Activated CD4-positive, alpha-beta T cell treated with anti-CD3 and anti-CD28 coated beads, Interleukin-2, amount 50 U/mL, for 24 hours (primary cell): Measurements from ENCODE around the gene GPBP1.
"Not testable (repeated sequence)": the region's sequence is repeated elsewhere in the genome, so short reads cannot be mapped to it uniquely, and the experiment has no call there.

Experiments
- DNase-seq, 2 donors: peaks; one replicate each; pipeline ENCODE4 v3.0.0-alpha.2; 2020; ENCODE audit warnings: low read depth in 1 of 2, low spot score in 1 of 2

GPBP1 gene, protein sequence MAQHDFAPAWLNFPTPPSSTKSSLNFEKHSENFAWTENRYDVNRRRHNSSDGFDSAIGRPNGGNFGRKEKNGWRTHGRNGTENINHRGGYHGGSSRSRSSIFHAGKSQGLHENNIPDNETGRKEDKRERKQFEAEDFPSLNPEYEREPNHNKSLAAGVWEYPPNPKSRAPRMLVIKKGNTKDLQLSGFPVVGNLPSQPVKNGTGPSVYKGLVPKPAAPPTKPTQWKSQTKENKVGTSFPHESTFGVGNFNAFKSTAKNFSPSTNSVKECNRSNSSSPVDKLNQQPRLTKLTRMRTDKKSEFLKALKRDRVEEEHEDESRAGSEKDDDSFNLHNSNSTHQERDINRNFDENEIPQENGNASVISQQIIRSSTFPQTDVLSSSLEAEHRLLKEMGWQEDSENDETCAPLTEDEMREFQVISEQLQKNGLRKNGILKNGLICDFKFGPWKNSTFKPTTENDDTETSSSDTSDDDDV

DNA sequence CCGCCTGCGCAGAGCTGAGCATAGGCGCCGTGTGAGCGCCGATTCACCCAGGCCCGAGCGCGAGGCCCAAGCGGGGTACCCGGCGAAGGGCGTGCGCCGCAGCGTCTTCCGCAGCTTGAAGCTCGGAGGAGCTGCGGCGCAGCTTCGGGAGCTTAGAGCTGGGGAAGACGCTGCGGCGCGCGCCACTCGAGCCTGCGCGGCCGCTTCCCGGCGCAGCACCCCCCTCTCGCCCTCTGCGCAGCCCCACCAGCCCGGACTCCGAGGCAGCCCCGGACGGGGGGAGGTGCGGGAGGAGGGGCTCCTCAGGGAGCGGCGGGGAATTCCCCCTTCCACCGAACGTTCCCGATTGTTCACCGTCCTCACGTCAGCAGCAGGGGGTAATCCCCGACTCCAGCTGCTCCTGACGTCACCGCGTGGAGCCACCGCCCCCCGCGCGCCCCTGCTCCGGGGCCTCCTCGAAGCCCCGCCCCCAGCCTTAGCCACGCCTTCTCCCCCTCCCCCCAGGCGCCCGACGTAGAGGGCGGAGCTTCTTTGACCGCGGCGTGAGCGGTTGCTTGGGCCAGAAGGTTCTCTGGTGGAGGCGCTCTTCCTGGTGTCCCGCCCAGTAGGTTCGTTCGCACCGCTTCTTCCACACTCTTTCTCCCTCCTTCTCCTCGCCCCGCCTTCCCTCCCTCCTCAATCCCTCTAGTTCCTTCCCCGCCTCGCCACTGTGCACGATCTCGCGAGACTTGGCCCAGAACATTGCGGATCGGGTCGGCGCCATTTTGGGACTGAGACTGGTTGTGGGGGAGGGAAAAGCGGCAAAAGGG lies at the start of gene GPBP1:
Gene GPBP1 (plus strand): TSS at position 741 of the 809 bp plus-strand sequence. CDS start 40,072 bp downstream, outside the sequence.
- peak; percentile 96 to 98 for DNase-seq

DNA sequence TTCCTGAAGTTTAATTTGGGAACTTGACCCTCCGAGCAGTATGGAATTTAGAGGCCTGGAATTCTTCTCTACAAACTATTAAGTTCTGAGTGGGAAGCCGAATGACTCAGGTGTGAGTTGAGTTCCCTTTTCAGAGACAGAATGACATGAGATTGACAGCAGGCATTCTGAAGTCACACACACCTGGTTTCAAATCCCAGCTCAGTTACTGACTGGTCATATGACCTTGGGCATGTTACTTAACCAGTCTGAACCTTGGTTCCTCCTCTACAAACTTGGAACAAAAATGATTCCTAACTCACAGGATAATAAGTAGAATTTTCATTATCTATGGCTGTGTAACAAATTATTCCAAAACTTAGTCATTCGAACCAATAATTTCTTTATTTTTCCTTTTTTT lies 45.5 kb upstream of the GPBP1 start:
- DNase-seq: no peak

DNA sequence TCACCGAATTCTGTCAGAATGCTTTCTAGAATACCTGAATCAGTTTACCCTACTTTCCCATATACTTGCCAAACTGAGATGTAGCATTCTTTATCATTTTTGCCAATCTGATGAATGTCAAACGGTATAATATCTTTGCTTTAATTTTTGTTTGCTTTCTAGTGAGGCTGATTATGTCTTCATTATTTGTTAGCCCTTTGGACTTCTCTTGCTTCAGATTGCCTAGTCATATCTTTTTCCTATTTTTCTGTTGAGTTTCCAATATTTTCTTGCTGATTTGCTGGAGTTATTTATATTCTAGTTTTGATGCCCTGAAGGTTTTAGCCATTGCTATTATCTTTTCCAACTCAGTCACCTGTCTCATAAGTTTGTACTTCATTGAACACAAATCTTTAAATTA lies 40.3 kb upstream of the GPBP1 start:
- DNase-seq: no peak

DNA sequence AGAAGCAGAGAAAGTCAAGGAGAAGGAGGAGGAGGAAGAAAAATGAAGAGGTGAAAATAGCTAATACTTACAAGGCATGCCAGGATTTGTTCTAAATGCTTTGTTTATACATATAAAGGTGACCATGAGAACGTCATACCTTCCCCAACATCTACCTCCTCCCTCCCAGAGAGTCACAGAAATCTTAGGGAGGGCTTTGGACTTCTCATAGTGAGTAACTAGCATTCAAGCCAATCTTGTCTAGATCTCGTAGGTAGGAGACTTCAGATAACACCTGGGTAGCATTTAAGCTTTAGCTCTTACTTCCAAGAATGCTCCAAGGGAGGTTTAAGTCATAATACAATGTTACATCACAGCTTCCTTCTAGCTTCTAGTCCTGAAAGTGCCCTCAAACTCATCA lies 36.5 kb upstream of the GPBP1 start:
- no peak for DNase-seq

DNA sequence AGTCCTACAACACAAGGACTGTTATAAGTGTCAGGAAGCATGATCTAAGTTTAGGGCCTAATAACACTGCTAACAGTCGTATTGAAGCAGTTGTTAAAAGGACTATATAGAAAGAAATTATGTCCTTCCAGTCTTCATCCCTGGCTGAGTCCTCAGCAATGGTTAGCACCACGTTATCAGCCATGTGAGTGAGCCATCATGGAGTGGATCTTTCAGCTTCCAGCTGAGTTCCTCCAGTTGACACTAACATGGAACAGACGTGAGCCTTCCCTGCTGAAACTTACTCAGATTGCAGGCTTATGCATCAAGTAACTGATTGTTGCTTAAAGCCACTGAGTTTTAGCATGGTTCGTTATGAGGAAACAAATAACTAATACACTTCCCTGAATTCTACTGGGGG lies 21.5 kb upstream of the GPBP1 start:
- no peak for DNase-seq

DNA sequence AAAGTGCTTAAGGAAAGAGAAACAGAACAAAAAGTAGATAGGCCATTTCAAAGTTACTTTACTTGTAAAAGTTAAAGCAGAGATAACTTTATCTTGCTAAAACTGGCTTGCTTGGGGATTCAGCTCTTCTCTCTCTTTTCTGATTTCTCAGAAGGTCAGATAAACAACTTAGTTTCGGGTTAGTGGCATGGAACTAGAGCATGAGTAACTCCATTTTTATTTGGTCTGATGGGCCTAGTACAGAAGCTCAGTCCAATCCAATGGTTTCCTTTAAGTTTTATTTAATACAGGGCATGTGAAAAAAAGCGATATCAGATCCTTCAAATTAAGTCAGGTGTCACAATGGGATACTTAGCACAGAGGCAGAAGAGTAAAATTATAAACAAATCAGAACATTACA lies 18.8 kb upstream of the GPBP1 start:
- DNase-seq: no peak

DNA sequence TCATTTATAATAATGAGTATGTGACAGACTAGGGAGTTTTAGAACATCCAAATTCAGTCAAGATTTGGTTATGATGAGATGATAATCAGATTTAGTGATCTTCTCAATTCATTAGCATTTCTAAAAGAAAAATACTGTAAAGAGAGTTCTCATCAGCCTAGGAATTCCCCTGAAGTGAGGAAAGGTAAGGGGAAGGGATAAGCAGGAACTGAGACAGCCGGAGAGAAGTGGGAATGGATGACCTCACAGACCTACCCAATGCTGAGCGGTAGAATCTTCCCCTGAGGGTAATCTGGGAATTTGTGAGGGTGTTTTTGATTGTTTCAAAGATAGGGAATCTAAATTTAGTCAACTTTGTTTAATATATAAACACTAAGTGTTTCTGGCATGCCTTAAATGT lies 16.7 kb upstream of the GPBP1 start:
- no peak for DNase-seq

DNA sequence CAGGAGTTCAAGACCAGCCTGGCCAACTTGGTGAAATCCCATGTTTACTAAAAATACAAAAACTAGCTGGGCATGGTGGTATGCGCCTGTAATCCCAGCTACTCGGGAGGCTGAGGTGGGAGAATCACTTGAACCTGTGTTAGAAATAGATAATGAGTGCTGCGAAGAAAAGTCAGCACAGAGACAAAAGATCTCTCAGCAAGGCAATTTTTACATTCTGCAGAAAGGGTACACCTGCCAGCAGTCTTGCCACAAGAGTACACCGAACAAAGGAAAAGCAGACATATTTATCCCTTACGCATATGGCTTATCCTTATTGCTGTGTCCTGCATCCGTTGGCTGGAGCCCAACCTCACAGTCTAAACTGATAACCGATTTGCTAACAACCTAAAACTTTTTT lies 16.2 kb upstream of the GPBP1 start:
- DNase-seq: no peak

DNA sequence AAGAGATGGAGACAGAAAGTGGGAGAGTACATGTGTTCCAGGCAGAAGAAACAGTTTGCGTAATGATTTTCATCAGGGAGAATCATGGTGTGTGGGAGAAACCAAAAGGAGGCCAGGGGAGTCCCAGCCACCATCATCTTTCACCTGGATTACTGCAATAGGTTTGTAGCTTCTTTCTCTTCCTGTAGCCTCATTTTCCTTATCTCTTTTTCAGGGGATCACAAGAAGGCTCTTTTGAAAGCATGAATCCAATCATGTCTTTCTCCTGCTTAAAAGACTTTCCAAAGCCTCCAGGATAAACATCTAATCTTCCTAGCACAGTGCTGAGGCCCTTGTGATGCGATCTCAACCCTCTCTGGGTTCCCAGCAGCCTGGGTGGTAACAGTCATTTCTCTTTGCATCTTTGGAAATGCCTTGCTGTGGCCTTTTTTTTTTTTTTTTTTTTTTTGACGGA lies 10.3 kb upstream of the GPBP1 start:
- no peak for DNase-seq

DNA sequence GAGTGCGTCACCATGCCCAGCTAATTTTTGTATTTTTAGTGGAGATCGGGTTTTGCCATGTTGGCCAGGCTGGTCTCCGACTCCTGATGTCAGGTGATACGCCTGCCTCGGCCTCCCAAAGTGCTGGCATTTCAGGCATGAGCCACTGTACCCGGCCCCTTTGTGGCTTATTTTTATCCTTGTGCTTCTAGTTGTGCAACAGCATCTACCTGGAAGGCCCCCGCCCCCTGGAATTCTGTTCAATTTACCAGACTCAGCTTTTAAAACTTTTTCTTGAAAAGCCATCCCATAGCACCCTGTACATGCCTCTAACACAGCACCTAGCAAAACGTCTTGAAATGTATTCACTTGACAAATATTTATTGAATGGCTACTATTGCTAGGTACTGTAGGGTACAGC lies 9.7 kb upstream of the GPBP1 start:
- no peak for DNase-seq

DNA sequence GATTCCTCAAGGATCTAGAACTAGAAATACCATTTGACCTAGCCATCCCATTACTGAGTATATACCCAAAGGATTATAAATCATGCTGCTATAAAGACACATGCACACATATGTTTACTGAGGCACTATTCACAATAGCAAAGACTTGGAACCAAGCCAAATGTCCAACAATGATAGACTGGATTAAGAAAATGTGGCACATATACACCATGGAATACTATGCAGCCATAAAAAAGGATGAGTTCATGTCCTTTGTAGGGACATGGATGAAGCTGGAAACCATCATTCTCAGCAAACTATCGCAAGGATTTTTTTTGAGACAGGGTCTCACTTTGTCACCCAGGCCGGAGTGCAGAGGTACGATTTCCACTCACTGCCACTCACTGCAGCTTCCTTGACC lies 8.7 kb upstream of the GPBP1 start:
- not testable (repeated sequence) for DNase-seq

DNA sequence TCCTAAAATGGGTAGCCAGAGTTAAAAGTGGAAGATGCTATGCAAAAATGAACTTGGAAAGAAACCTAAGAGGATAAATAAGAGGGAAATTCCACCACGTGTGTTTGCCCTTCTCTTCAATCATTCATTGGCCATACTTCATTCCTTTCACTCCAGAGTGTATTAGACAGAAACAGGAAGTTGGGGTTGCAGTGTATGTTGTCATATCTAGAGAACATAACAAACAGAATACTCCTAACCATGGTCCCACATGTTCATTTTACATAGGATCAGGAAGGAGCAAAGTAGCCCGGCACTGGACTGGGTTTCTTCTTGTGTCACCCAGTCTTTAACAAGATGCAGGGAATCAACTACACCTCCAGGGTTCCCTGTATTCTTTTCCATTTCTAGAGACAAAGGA lies 7.6 kb upstream of the GPBP1 start:
- no peak for DNase-seq

DNA sequence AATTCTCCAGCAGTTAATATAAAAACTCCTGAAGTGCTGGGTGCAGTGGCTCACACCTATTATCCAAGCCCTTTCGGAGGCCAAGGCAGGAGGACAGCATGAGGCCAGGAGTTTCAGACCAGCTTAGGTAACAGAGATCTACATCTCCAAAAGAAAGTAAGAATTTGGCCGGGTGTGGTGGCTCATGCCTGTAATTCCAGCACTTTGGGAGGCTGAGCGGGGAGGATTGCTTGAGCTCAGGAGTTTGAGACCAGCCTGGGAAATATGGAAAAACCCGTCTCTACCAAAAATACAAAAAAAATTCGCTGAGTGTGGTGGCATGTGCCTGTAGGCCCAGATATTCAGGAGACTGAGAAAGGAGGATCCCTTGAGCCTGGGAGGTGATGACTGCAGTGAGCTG lies 6.7 kb upstream of the GPBP1 start:
- no peak for DNase-seq

DNA sequence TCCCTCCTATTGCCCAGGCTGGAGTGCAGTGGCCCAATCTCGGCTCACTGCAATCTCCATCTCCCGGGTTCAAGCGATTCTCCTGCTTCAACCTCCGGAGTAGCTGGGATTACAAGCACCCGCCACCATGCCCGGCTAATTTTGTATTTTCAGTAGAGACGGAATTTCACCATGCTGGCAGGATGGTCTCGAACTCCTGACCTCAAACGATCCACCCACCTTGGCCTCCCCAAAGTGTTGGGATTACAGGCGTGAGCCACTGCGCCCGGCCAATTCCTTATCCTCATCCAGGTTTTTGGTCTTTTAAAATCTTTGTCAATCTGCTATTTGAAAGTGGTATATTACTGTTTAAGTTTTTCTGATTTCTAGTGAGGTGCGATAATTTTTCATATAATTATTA lies 3.7 kb upstream of the GPBP1 start:
- not testable (repeated sequence) for DNase-seq

DNA sequence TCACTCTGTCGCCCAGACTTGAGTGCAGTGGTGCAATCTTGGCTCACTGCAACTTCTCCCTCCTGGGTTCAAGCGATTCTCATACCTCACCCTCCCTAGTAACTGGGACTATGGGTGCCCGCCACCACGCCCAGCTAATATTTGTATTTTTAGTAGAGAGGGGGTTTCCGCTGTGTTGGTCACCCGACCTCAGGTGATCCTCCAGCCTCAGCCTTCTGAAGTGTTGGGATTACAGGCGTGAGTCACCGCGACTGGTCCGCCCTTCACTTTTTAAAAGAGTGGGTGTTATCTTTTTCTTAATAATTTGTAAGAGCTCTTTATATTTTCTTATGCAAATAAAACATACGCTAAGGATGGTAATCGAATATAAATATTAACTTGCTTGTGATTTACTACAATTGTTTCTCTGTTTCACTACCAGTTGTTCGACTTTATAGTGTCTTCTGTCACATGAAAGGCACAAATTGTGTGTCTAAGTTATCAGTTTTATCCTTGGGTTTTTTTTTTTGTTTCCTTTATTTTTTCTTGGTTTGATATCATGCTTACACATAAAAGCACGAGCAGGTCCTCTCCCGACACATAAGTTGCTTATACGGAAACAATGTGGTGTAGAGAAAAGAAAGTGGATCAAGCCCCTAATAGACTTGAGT lies 1.9 kb upstream of the GPBP1 start:
- DNase-seq: peak in 1 of 2 donors; percentile 22

DNA sequence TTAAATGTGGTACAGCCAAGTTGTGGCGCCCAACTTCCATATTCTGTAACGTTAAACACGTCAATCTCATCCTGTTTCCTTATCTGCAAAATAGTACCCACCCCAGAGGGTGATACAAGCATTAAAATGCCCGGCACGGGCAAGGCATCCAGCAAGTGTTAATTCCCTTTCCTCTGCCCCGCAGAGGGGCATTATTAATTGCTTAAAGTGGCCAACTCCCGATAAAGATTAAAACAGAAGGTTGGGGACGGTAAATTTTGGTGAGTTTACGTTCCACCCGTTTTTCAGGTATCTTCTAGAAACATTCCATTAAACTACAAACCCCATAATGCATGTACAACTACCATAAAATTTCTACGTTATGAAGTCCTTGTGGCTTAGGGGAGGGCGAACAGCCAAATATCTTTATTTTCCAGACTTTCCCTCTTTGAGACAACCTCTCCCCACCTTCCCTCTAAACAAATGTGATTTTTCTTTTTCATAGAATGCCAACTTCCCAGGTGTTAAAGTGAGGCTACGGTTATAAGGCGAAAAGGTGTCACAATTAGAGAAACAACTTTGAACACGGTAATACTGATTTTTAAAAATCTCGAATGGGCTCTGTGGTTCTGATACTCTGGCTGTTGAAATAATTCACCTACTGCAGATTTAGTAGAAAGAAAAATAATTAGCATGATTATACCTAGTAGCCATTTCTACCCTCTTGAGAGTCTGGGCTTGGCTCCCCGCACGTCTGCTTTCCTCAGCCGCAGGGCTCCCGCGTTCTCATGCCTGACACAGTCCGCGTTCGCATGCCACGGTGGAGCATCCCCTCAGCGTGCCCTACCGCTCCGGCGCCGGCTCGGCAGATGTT lies 1.2 kb upstream of the GPBP1 start:
- no peak for DNase-seq

DNA sequence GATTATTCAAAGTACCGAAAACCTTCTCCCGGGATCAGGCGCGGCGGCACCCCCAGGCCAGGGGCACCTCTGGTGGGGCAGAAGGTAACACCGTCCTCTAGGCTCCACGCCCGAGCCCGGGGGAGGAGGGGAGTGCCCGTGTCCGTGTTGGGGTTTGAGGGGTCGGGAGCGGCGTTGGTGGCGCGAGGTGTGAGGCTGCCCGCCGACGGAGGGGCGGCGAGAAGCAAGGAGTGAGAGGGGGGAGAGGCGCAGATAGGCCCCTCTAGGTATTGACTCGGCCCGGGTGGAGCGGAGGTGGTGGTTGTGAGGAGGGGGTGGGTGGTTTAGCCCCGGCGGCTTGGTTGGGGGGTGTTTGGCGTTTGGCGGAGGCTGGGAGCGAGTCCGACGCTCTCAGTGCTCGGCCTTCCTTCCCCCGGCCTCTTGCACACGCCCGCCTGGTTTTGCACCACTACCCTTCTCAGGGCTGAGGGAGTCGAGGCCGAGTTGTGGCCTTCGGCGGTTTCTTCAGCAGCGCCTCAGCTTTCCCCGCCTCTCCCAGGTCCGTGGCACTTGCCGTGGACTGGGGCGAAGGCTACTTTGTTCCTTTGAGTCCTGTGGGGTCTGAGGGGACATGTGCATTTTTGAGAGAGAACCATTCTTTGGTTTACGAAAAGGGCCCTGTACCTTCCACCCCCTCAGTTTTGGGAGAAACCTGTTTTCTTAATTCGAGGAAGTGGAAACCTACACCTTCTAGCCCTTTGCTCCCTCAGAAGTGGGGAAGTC lies 450 bp downstream of the GPBP1 start:
- DNase-seq: no peak

DNA sequence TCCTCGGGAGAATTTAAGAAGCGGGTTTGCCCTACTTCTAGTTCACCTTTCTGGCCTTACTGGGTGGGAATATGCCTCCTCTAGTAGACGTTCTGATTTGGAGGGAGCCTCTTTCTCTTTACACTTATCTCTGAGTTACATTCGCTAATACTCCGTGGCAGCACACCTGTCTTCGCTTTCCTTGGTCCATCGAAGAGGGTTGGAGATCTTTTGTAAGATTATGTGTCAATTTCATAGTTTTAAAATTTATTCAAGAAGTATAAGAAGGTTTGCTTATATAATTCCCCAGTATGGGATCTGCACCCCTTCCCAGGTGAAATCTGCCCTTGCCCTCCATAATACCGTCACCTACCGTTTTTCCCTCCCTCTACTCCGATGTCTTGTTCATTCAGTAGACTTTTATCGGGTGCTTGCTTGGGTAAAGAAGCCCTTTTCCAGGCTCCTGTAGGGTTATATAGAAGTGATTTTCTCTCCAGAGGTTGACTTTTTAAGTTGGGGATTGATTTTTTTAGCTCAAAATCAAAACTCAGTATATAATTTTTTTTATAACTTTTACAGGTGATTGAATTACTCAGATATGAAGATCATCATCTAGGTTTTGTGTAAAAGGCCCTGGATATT lies 1.1 kb downstream of the GPBP1 start:
- no peak for DNase-seq

DNA sequence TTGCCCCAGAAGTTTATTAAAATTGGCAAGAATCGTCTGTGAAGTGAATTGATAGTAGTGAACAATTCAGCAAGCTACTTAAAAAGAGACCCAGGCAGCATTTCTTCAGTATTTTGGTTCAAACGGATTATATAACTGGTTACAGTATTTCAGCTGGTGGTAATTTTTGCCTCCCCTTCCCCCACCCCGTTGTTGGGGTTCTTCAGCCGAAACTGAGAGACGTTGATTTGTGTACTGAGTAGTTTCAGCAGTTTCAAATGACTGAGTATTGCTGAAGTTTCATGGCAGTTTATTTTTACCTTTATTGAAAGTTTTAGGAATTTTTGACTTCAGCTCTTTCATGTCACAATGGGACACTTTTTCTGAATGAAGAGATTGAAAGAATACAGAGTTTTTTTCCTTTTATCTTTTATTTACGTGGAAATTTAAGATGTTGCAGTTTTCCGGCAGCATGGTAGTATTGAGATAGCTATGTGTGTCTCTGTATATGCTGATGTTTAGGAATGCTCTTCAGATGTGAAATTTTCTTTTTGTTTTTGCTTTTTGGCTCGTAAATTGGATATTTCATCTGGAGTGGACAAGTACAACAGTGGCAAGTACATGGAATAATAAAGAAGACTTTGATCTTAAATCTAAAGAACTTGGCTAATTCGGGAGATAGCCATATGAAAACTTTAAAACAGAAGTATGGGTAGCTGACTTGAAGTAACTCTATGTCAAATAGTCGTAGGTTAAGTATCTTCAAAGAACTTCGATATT lies 1.9 kb downstream of the GPBP1 start:
- peak in 1 of 2 donors; percentile 42 for DNase-seq
